Keratinocyte (primary cell): Measurements from ENCODE around the gene MYO1C.

Source experiments
- EZH2 ChIP-seq: IDR thresholded peaks from one replicate; pipeline ENCODE4 v1.6.1; 2012; ENCODE audit warnings: inconsistent platforms, mild to moderate bottlenecking, low read length, moderate library complexity
- TF ChIP-seq, protein P1 (sequence below), 3 experiments: IDR thresholded peaks in 1 of 3; conservative IDR thresholded peaks in 1 of 3; optimal IDR thresholded peaks in 1 of 3; 2 replicates in 2 of 3; 3 replicates in 1 of 3; pipeline versions ENCODE3 to v1.5.1; 2011; ENCODE audit warnings: low read length in 3 of 3, mild to moderate bottlenecking in 3 of 3, moderate library complexity in 2 of 3, control low read depth in 1 of 3, inconsistent platforms in 1 of 3; ENCODE audit not compliant: insufficient read depth in 2 of 3; ENCODE audit errors: extremely low read depth in 1 of 3

DNA sequence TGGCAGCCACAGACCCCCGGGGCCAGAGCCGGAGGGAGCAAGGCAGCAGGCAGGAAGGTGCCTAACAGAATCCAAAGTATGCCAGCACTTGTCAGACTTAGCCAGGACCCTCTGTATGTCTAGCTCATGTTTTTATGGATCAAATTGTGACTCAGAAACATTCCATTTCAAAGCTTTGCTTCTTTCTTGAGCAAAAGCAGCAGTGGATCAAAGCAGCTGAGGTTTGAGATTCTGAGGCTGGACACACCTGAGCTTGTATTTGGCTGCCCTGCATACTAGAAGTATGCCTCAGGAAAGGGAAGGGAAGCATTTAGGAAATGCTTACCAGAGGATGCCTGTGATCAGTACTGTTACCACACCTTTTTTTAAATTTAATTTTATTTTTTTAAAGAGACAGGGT, 5.7 kb upstream of the MYO1C start:
- TF ChIP-seq, protein P1, sequence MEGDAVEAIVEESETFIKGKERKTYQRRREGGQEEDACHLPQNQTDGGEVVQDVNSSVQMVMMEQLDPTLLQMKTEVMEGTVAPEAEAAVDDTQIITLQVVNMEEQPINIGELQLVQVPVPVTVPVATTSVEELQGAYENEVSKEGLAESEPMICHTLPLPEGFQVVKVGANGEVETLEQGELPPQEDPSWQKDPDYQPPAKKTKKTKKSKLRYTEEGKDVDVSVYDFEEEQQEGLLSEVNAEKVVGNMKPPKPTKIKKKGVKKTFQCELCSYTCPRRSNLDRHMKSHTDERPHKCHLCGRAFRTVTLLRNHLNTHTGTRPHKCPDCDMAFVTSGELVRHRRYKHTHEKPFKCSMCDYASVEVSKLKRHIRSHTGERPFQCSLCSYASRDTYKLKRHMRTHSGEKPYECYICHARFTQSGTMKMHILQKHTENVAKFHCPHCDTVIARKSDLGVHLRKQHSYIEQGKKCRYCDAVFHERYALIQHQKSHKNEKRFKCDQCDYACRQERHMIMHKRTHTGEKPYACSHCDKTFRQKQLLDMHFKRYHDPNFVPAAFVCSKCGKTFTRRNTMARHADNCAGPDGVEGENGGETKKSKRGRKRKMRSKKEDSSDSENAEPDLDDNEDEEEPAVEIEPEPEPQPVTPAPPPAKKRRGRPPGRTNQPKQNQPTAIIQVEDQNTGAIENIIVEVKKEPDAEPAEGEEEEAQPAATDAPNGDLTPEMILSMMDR (optimal IDR thresholded peaks at IDR 0.05 in 1 of 3, IDR thresholded peaks at IDR 0.05 in 1 of 3, conservative IDR thresholded peaks at IDR 0.05 in 1 of 3; ENCODE audit: extremely low read depth in 1 of 3, insufficient read depth in 2 of 3, low read length in 3 of 3) = no peak
- TF ChIP-seq EZH2 = no peak
